HL-60 (cell line): Measurements from ENCODE around the gene RBM33.

Source experiments
- DNase-seq, 2 experiments: peaks; one replicate each; pipeline ENCODE4 v3.0.0-alpha.2; 2010 to 2020; ENCODE audit warnings: low read depth in 1 of 2, low spot score in 1 of 2
- H3K27ac ChIP-seq: fragments of 250-450 bp; sonication (Bioruptor Pico); replicated peaks from 2 replicates; pipeline ENCODE4 v1.5.1; 2020; ENCODE audit warnings: mild to moderate bottlenecking, moderate library complexity
- H3K27me3 ChIP-seq: fragments of 250-450 bp; sonication (Bioruptor Pico); 2 replicates; pipeline ENCODE4 v1.5.1; 2021; ENCODE audit warnings: mild to moderate bottlenecking, moderate library complexity; ENCODE audit not compliant: insufficient read depth, poor library complexity, severe bottlenecking
- H3K4me3 ChIP-seq: replicated peaks from 2 replicates; pipeline ENCODE4 v1.5.1; 2011; ENCODE audit warnings: mild to moderate bottlenecking, control low read depth, low read length; ENCODE audit not compliant: insufficient read depth
- GABPA ChIP-seq: IDR thresholded peaks from 2 replicates; pipeline ENCODE4 v1.6.1; 2012; ENCODE audit warnings: low read depth
- POLR2AphosphoS5 ChIP-seq: IDR thresholded peaks from 2 replicates; pipeline ENCODE4 v1.6.1; 2012; ENCODE audit warnings: low read depth
- REST ChIP-seq: IDR thresholded peaks from 2 replicates; pipeline ENCODE4 v1.6.1; 2012; ENCODE audit warnings: low read depth; ENCODE audit not compliant: insufficient replicate concordance
- SPI1 ChIP-seq: IDR thresholded peaks from 2 replicates; pipeline ENCODE4 v1.6.1; 2012; ENCODE audit warnings: low read depth, mild to moderate bottlenecking, borderline replicate concordance
- TF ChIP-seq, protein P1 (sequence below): IDR thresholded peaks from one replicate; pipeline ENCODE4 v1.5.1; 2011; ENCODE audit warnings: low read length, control low read depth, inconsistent platforms; ENCODE audit not compliant: insufficient read depth

Gene RBM33

GRCh38 chr7:155722936-155723335 is 78.5 kb downstream of the RBM33 start:
- Histone ChIP-seq H3K27ac (no peak overlapping the region), H3K27me3 (no peaks in the 10 kb centered on the region), H3K4me3 (no peak overlapping the region)
- TF ChIP-seq GABPA (no peak), REST (no peak), POLR2AphosphoS5 (no peak), SPI1 (no peak)
- TF ChIP-seq, protein P1, sequence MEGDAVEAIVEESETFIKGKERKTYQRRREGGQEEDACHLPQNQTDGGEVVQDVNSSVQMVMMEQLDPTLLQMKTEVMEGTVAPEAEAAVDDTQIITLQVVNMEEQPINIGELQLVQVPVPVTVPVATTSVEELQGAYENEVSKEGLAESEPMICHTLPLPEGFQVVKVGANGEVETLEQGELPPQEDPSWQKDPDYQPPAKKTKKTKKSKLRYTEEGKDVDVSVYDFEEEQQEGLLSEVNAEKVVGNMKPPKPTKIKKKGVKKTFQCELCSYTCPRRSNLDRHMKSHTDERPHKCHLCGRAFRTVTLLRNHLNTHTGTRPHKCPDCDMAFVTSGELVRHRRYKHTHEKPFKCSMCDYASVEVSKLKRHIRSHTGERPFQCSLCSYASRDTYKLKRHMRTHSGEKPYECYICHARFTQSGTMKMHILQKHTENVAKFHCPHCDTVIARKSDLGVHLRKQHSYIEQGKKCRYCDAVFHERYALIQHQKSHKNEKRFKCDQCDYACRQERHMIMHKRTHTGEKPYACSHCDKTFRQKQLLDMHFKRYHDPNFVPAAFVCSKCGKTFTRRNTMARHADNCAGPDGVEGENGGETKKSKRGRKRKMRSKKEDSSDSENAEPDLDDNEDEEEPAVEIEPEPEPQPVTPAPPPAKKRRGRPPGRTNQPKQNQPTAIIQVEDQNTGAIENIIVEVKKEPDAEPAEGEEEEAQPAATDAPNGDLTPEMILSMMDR, result no peak
- no peak for DNase-seq

DNA sequence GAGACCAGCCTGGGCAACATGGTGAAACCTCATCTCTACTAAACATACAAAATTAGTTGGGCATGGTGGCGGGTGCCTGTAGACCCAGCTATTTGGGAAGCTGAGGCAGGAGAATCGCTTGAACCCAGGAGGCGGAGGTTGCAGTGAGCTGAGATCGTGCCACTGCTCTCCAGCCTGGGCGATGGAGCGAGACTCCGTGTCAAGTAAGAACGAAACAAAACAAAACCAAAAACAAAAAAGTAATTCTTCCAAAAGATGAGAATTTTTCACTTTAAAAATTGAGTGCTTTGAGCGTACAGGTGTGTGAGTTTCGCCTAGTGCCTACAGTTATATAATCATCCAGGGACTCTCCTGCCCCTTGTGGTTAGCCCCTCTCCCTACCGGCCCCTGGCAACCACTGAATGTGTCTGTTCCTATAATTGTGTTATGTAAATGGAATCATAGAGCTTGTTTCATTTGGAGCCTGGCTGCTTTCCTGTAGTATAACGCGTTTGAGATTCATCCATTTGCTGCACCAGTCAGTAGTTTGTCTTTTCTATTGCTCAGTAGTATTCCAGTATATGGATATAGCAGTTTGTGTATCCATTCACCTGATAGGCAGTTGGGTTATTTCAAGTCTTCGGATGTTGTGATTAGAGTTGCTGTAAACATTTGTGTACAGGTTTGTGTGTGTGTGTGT is 80.0 kb downstream of the RBM33 start:
- H3K27ac ChIP-seq, result no peak overlapping the region
- H3K4me3 ChIP-seq, result no peak overlapping the region
- no peak for TF ChIP-seq REST
- H3K27me3 ChIP-seq, result no peaks in the 10 kb centered on the region
- no peak for DNase-seq

GRCh38 chr7:155725006-155725355 is 80.5 kb downstream of the RBM33 start:
- Histone ChIP-seq H3K27me3 (no peaks in the 10 kb centered on the region), H3K27ac (no peak overlapping the region), H3K4me3 (no peak overlapping the region)
- TF ChIP-seq, protein P1, result no peak
- no peak for TF ChIP-seq POLR2AphosphoS5
- TF ChIP-seq REST, result no peak
- no peak for TF ChIP-seq SPI1
- no peak for TF ChIP-seq GABPA
- no peak for DNase-seq

GRCh38 chr7:155727616-155728015 is 83.2 kb downstream of the RBM33 start:
- no peak for TF ChIP-seq GABPA
- TF ChIP-seq REST, result no peak
- TF ChIP-seq SPI1, result no peak
- TF ChIP-seq POLR2AphosphoS5, result no peak
- TF ChIP-seq, protein P1, result no peak
- DNase-seq, result no peak
- Histone ChIP-seq H3K4me3 (no peak overlapping the region), H3K27ac (no peak overlapping the region), H3K27me3 (no peaks in the 10 kb centered on the region)
